A673 (cell line): ENCODE results near the gene ACTR3.

ENCODE experiments used
- CTCF ChIP-seq: fragments of 300-800, 200-600 bp; sonication (generic); conservative IDR thresholded peaks from 2 replicates; pipeline ENCODE4 v1.5.1; 2017; ENCODE audit warnings: low read depth, mild to moderate bottlenecking, antibody characterized with exemption, low read length, moderate library complexity, mixed read lengths
- EZH2 ChIP-seq: fragments of 200-600 bp; sonication (generic); IDR thresholded peaks from 2 replicates; pipeline ENCODE4 v1.6.1; 2017; ENCODE audit warnings: borderline replicate concordance, low read depth, mild to moderate bottlenecking, mixed read lengths, antibody characterized with exemption, low read length; ENCODE audit not compliant: poor library complexity, severe bottlenecking

- TF ChIP-seq CTCF (peak; percentile 65), EZH2 (no peak)
These were observed 75.8 kb downstream of the ACTR3 start for GRCh38 chr2:113965644-113966043.
